Mammary microvascular endothelial cell (primary cell): ENCODE results near the gene COPZ1. TPM values are rescaled to one million over a fixed set of nuclear protein-coding genes. Genes with fewer than 3 reads are reported as not detected.

Experiments used
- total RNA-seq: library from RNA; depleted of rRNA; stranded (reverse); fragments of >200 nt; gene quantifications from 2 replicates; pipeline ENCODE4 v1.2.3, GENCODE V29; 2015

The COPZ1 gene
- 138 and 171 TPM in 2 replicates for total RNA-seq

GRCh38 chr12:54324617-54325441 is at the start of gene COPZ1:
TSS of gene COPZ1 (plus strand) at chr12:54325131. CDS start at chr12:54325164, 33 bp downstream.

GRCh38 chr12:54279632-54280467 is 45.1 kb upstream of the COPZ1 start, which contains the start of gene CBX5:
TSS of gene CBX5 (minus strand) at chr12:54280122. CDS start at chr12:54257650, 22,472 bp downstream.

GRCh38 chr12:54280468-54281260 is 44.3 kb upstream of the COPZ1 start, which contains the start of gene HNRNPA1:
TSS of gene HNRNPA1 (plus strand) at chr12:54280726. CDS start at chr12:54280808, 82 bp downstream.

GRCh38 chr12:54300732-54301427 is 24.1 kb upstream of the COPZ1 start, which contains the start of gene NFE2:
TSS of gene NFE2 (minus strand) at chr12:54301015. CDS start at chr12:54295248, 5,767 bp downstream.

GRCh38 chr12:54364413-54364812 is 39.5 kb downstream of the COPZ1 start, which contains the start of gene GPR84:
TSS of gene GPR84 (minus strand) at chr12:54364486. CDS start at chr12:54363851, 635 bp downstream.

GRCh38 chr12:54384591-54385041 is 59.7 kb downstream of the COPZ1 start, which contains the start of gene ZNF385A:
TSS of gene ZNF385A (minus strand) at chr12:54384733. CDS start at chr12:54384514, 219 bp downstream.

Other genes starting within 250 kb of the COPZ1 start
- 28.0 and 42.6 TPM in 2 replicates for gene SMUG1, start 136.1 kb upstream of the COPZ1 start, total RNA-seq
- gene CBX5, start 45.0 kb upstream of the COPZ1 start, total RNA-seq: 38.4 and 40.4 TPM in 2 replicates
- gene HNRNPA1, start 44.4 kb upstream of the COPZ1 start, total RNA-seq: 494 and 584 TPM in 2 replicates
- not detected in 2 replicates for gene NFE2, start 24.1 kb upstream of the COPZ1 start, total RNA-seq
- gene GPR84, start 39.4 kb downstream of the COPZ1 start, total RNA-seq: not detected in 2 replicates
- 1.00 and 3.1 TPM in 2 replicates for gene ZNF385A, start 59.6 kb downstream of the COPZ1 start, total RNA-seq
- gene ITGA5, start 94.1 kb downstream of the COPZ1 start, total RNA-seq: 679 and 715 TPM in 2 replicates
- not detected in 2 replicates for gene GTSF1, start 148.5 kb downstream of the COPZ1 start, total RNA-seq
- not detected in 2 replicates for gene NCKAP1L, start 172.6 kb downstream of the COPZ1 start, total RNA-seq
- gene PDE1B, start 224.5 kb downstream of the COPZ1 start, total RNA-seq: not detected in 2 replicates